ENCODE data around the gene CLEC18B. TPM values are rescaled to one million over a fixed set of nuclear protein-coding genes. Genes with fewer than 3 reads are reported as not detected.
"Not testable (repeated sequence)": the region's sequence is repeated elsewhere in the genome, so short reads cannot be mapped to it uniquely, and the experiment has no call there.

CLEC18B gene
- under 1 TPM in 1 of 2 experiments, not detected in 1; 0.29 TPM for total RNA-seq
- polyA plus RNA-seq, result not detected

DNA sequence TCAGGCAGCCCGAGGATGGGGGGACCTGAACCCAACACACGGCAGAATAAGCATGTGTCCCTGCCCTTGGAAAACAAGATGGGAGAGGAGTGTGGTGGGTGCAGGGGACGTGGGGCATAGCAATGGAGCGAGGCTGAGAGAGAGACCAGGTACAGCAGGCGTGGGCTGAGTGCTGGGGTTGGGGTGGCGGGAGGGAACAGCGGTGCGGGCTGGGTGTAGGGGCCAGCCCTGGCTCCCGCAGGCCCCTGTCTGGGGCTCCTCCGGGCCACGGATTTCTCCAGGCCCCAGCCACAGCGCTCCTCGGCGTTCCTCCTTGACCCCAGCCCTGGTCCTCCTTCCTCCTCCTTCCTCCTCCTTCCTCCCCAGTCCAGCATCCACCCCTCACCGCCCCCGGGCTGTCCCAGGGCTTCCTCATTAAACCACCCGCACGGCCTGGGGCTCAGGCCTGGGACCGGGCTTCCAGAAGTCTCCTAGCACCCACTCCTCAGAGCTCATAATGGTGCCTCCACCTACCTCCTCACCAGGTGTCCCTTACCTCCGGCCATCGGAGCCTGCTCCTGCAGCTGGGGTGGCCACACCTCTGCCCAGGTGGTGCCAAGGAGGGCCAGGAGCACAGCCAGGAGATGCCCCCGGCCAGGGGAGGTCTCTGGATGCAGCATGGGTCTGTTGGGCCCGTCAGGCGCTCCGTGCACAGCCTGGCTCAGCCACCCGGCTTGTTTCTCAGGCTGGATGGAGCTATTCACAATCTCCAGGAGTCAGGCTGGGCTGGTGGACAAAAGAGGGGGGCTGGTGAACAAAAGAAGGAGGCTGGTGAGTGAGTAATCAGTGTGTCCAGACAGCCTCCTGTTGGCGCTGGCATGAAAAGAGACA is at the start of gene CLEC18B:
Gene CLEC18B (minus strand): TSS at position 867 of the 870 bp plus-strand sequence. CDS start 208 bp downstream, at position 659.
- H3K27ac Mint-ChIP-seq; H3K36me3 Mint-ChIP-seq; H3K4me1 ChIP-seq (ENCODE audit: insufficient read depth, low read length); H3K4me1 Mint-ChIP-seq; POLR2A ChIA-PET; H3K9me3 Mint-ChIP-seq; H3K36me3 ChIP-seq (ENCODE audit: insufficient read depth, low read length); H3K27me3 ChIP-seq (ENCODE audit: insufficient read depth, low read length, poor library complexity, severe bottlenecking); H3K27me3 Mint-ChIP-seq; DNase-seq; H3K27ac ChIP-seq (ENCODE audit: low read depth, low read length); CTCF ChIA-PET; H3K4me3 Mint-ChIP-seq; H3K9me3 ChIP-seq (ENCODE audit: low read length); H3K4me3 ChIP-seq (ENCODE audit: low read length): not testable (repeated sequence)

DNA sequence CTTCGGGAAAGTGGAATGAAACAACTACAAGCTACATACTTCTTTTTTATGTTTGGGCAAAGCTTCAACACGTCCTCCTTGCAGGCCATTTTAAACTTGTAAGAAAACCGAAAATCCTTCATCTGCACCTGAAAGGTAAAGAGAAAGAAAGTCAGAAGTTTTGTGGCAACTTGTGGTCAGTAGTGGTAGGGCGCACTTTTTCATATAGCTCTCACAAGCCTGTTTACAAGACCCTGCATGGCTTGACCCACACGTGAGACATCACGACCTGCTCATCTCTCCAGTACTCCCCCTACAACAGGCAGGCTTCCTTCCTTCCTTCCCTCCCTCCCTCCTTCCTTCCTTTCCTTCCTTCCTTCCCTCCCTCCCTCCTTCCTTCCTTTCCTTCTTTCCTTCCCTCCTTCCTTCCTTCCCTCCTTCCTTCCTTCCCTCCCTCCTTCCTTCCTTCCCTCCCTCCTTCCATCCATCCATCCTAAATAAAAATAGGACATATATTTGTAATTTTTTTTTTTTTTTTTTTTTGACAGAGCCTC is 48.7 kb upstream of the CLEC18B start:
- H3K27ac Mint-ChIP-seq, result peak overlapping the region in 1 of 8 donors; percentile 78
- Histone ChIP-seq H3K27ac (ENCODE audit: low read depth, low read length) (no peak overlapping the region), H3K4me1 (ENCODE audit: insufficient read depth, low read length) (peaks cover 5% of the 10 kb centered on the region), H3K27me3 (ENCODE audit: insufficient read depth, low read length, poor library complexity, severe bottlenecking) (no peaks in the 10 kb centered on the region), H3K36me3 (ENCODE audit: insufficient read depth, low read length) (peaks cover 64% of the 10 kb centered on the region), H3K9me3 (ENCODE audit: low read length) (no peaks in the 10 kb centered on the region), H3K4me3 (ENCODE audit: low read length) (no peak overlapping the region)
- CTCF ChIA-PET, result no interaction called here
- POLR2A ChIA-PET, result no interaction called here
- H3K4me1 Mint-ChIP-seq, result peaks cover 11 to 18% (median 15%) of the 10 kb centered on the region in 3 donors
- H3K9me3 Mint-ChIP-seq, result no peaks in the 10 kb centered on the region
- H3K27me3 Mint-ChIP-seq, result no peaks in the 10 kb centered on the region
- DNase-seq, result no peak
- peaks cover 4 to 95% (median 29%) of the 10 kb centered on the region in 3 donors for H3K36me3 Mint-ChIP-seq
- no peak overlapping the region for H3K4me3 Mint-ChIP-seq

DNA sequence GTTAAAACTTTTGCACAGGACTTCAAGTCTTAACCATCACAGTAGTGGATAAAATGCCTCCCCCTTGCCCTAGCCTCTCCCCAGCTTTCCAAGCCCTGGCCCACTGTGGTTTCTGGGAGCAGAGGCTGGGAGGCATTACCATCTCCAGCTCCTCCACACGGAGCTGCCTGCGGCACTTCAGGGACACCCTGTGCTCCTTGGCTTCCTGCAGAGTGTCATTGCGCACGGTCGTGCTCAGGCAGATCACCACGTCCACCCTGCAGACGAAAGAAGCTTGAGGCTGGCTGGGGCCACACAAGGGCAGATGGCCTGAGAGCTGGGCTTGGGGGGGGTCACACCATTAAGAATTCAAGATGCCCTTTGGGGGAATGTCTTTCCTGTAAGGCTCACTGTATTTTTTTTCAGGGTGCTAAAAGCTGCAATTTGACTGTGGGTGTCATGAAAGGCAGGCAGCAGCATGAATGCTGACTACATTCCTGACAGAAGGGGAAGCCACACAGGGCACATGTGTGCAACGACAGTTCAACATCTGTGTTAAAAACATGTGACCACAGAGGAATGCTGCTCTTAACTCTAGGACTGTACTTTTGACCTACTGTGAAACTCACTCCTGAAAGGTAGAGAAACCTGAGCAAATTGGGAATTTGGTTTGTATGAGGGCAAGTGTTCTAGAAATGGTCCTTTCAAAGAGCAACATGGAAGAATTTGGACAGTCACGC is 47.7 kb upstream of the CLEC18B start:
- Mint-ChIP-seq H3K27me3 (no peaks in the 10 kb centered on the region), H3K4me3 (no peak overlapping the region), H3K9me3 (no peaks in the 10 kb centered on the region), H3K27ac (peak overlapping the region in 1 of 8 donors; percentile 65), H3K4me1 (peaks cover 11 to 18% (median 15%) of the 10 kb centered on the region in 3 donors), H3K36me3 (peaks cover 4 to 94% (median 28%) of the 10 kb centered on the region in 3 donors)
- H3K27ac ChIP-seq (ENCODE audit: low read depth, low read length), result no peak overlapping the region
- ChIA-PET POLR2A (no interaction called here), CTCF (interaction anchor here (1.0 to 1.8 kb wide), 2 partner anchors 7 to 19 kb away, joined by 3 to 5 read pairs; no protein-coding TSS in a partner anchor)
- no peaks in the 10 kb centered on the region for H3K9me3 ChIP-seq (ENCODE audit: low read length)
- no peak for DNase-seq
- no peak overlapping the region for H3K4me3 ChIP-seq (ENCODE audit: low read length)
- H3K36me3 ChIP-seq (ENCODE audit: insufficient read depth, low read length), result peaks cover 64% of the 10 kb centered on the region
- peaks cover 5% of the 10 kb centered on the region for H3K4me1 ChIP-seq (ENCODE audit: insufficient read depth, low read length)
- no peaks in the 10 kb centered on the region for H3K27me3 ChIP-seq (ENCODE audit: insufficient read depth, low read length, poor library complexity, severe bottlenecking)

DNA sequence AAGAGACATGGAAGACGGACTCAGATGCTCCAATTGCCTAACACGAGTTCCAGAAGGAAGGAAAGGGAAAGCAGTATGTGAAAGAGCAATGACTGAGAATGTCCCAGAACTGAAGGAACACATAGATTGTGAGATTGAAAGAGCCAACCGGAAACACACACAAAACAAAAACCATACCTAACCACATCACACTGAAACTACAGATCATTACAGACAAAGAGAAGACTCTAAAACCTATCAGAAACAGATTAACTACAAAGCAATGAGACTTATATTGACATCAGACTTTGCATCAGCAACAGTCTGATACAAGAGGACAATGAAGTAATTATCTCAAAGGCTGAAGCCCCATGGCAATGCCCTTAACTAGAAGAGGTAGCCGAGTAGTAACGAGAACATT is 45.6 kb upstream of the CLEC18B start:
- ChIA-PET CTCF (no interaction called here), POLR2A (no interaction called here)
- Histone ChIP-seq H3K36me3 (ENCODE audit: insufficient read depth, low read length) (peaks cover 71% of the 10 kb centered on the region), H3K27me3 (ENCODE audit: insufficient read depth, low read length, poor library complexity, severe bottlenecking) (no peaks in the 10 kb centered on the region), H3K27ac (ENCODE audit: low read depth, low read length) (no peak overlapping the region), H3K9me3 (ENCODE audit: low read length) (no peaks in the 10 kb centered on the region), H3K4me1 (ENCODE audit: insufficient read depth, low read length) (peaks cover 5% of the 10 kb centered on the region), H3K4me3 (ENCODE audit: low read length) (no peak overlapping the region)
- peak overlapping the region in 7 of 8 donors; percentile 4 to 91 (median 43) for H3K27ac Mint-ChIP-seq
- H3K4me3 Mint-ChIP-seq, result peak overlapping the region in 2 of 7 donors; percentile 4
- H3K27me3 Mint-ChIP-seq, result no peaks in the 10 kb centered on the region
- no peak for DNase-seq
- H3K4me1 Mint-ChIP-seq, result peaks cover 11 to 18% (median 15%) of the 10 kb centered on the region in 3 donors
- H3K36me3 Mint-ChIP-seq, result peaks cover 0 to 95% (median 36%) of the 10 kb centered on the region in 3 donors
- no peaks in the 10 kb centered on the region for H3K9me3 Mint-ChIP-seq

- peaks cover 0 to 92% (median 36%) of the 10 kb centered on the region in 3 donors for H3K36me3 Mint-ChIP-seq
- Histone ChIP-seq H3K27me3 (ENCODE audit: insufficient read depth, low read length, poor library complexity, severe bottlenecking) (no peaks in the 10 kb centered on the region), H3K4me3 (ENCODE audit: low read length) (no peak overlapping the region), H3K9me3 (ENCODE audit: low read length) (no peaks in the 10 kb centered on the region), H3K4me1 (ENCODE audit: insufficient read depth, low read length) (peaks cover 5% of the 10 kb centered on the region), H3K27ac (ENCODE audit: low read depth, low read length) (no peak overlapping the region), H3K36me3 (ENCODE audit: insufficient read depth, low read length) (peaks cover 71% of the 10 kb centered on the region)
- POLR2A ChIA-PET, result no interaction called here
- peak overlapping the region in 1 of 7 donors; percentile 4 for H3K4me3 Mint-ChIP-seq
- peaks cover 11 to 18% (median 15%) of the 10 kb centered on the region in 3 donors for H3K4me1 Mint-ChIP-seq
- no peak for DNase-seq
- CTCF ChIA-PET, result interaction anchor here (1.1 kb wide), 1 partner anchor 30 kb away, joined by 3 read pairs; no protein-coding TSS in a partner anchor
- no peaks in the 10 kb centered on the region for H3K9me3 Mint-ChIP-seq
- H3K27me3 Mint-ChIP-seq, result no peaks in the 10 kb centered on the region
- peak overlapping the region in 6 of 8 donors; percentile 4 to 91 (median 34) for H3K27ac Mint-ChIP-seq
Observed at GRCh38 chr16:74465851-74466685, 44.8 kb upstream of the CLEC18B start.

DNA sequence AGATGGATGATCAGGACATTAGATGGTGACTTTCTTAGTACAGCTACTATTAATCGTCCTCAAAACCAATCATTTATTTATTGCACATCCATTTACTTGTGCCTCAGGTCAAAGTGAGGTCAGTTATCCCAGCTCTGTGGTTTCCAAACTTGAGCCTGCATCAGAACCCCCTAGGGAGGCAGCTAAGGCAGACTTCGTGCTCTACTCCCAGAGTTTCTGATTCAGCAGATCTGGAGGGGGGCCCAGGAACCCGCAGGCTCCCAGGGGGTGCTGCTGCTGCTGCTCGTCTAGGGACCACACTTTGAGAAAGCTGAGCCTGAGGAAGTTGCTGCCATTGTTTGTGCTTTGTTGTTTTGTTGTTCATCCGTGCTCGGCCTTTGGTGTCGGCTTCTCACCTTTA is 44.0 kb upstream of the CLEC18B start:
- POLR2A ChIA-PET, result no interaction called here
- Mint-ChIP-seq H3K9me3 (no peaks in the 10 kb centered on the region), H3K27ac (peak overlapping the region in 3 of 8 donors; percentile 38 to 73 (median 72)), H3K27me3 (no peaks in the 10 kb centered on the region), H3K4me3 (no peak overlapping the region), H3K4me1 (peaks cover 11 to 18% (median 15%) of the 10 kb centered on the region in 3 donors), H3K36me3 (peaks cover 0 to 92% (median 38%) of the 10 kb centered on the region in 3 donors)
- no peak overlapping the region for H3K27ac ChIP-seq (ENCODE audit: low read depth, low read length)
- DNase-seq, result no peak
- no peaks in the 10 kb centered on the region for H3K9me3 ChIP-seq (ENCODE audit: low read length)
- H3K4me1 ChIP-seq (ENCODE audit: insufficient read depth, low read length), result peaks cover 5% of the 10 kb centered on the region
- no peak overlapping the region for H3K4me3 ChIP-seq (ENCODE audit: low read length)
- CTCF ChIA-PET, result interaction anchor here (1.1 kb wide), 2 partner anchors 29 to 201 kb away, joined by 3 read pairs; partner anchors contain the start of gene RFWD3
- peaks cover 72% of the 10 kb centered on the region for H3K36me3 ChIP-seq (ENCODE audit: insufficient read depth, low read length)
- H3K27me3 ChIP-seq (ENCODE audit: insufficient read depth, low read length, poor library complexity, severe bottlenecking), result no peaks in the 10 kb centered on the region

- Mint-ChIP-seq H3K4me1 (peaks cover 11 to 18% (median 15%) of the 10 kb centered on the region in 3 donors), H3K9me3 (no peaks in the 10 kb centered on the region), H3K27ac (peak overlapping the region in 2 of 8 donors; percentile 49 to 82), H3K4me3 (no peak overlapping the region), H3K27me3 (no peaks in the 10 kb centered on the region), H3K36me3 (peaks cover 0 to 93% (median 34%) of the 10 kb centered on the region in 3 donors)
- no peak for DNase-seq
- POLR2A ChIA-PET, result no interaction called here
- Histone ChIP-seq H3K27me3 (ENCODE audit: insufficient read depth, low read length, poor library complexity, severe bottlenecking) (no peaks in the 10 kb centered on the region), H3K36me3 (ENCODE audit: insufficient read depth, low read length) (peaks cover 60% of the 10 kb centered on the region), H3K27ac (ENCODE audit: low read depth, low read length) (no peak overlapping the region), H3K4me3 (ENCODE audit: low read length) (no peak overlapping the region), H3K4me1 (ENCODE audit: insufficient read depth, low read length) (peaks cover 5% of the 10 kb centered on the region), H3K9me3 (ENCODE audit: low read length) (no peaks in the 10 kb centered on the region)
- CTCF ChIA-PET, result no interaction called here
Observed at GRCh38 chr16:74463888-74464287, 42.6 kb upstream of the CLEC18B start.
